HT-29 (cell line): ENCODE data around the gene FGF1. TPM values are rescaled to one million over a fixed set of nuclear protein-coding genes. Genes with fewer than 3 reads are reported as not detected.

Source experiments
- DNase-seq: peaks from one replicate; pipeline ENCODE4 v3.0.0-alpha.2; 2015; ENCODE audit warnings: low spot score
- total RNA-seq: library from RNA; depleted of rRNA; stranded (reverse); fragments of >200 nt; shearing (Covaris generic); gene quantifications from 2 replicates; pipeline ENCODE4 v1.2.3, GENCODE V29; 2014

Gene FGF1
- total RNA-seq, 1 experiment from 2014 or later: not detected

DNA sequence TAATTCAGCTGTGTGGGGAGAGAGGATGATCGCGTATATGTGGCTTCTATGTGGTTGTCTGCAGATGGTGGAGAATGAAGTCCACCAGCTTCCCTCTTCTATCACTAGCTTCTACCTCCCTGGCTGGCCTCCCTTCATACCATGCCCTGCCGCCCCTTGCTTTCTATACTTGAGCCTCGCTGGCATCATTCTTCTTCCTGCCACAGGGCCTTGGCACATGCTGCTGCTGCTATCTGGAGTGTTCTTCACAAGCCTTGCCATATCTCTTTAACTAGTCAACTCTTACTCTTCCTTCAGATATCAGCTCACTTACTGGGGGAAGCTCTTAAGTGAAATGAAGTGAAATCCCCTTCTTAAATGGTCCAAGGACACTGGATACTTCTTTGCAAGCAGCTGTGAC is 100.4 kb downstream of the FGF1 start:
- DNase-seq: no peak

GRCh38 chr5:142584891-142585290 is 101.0 kb downstream of the FGF1 start:
- DNase-seq: no peak

- no peak for DNase-seq
These were observed 107.6 kb downstream of the FGF1 start for GRCh38 chr5:142578161-142578830.

DNA sequence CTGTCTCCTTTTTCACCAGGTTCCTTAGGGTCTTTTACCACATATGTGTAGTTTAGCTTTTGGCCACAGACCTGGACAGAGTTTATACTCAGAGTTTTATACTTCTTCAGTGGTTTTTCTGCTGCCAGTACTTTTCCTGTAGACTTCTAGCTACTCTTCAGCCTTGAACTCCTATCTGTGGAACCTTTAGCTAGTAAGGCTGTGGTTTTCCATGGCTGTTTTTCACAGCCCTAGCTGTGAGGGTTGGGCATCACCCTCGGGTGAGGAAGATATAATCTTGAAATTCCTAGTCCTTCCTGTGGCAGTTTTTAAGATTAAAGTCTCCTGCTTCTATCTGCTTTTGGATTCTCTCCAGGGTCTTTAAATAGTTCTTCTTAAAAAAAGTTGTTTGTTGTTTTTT is 109.1 kb downstream of the FGF1 start:
- DNase-seq: no peak

DNA sequence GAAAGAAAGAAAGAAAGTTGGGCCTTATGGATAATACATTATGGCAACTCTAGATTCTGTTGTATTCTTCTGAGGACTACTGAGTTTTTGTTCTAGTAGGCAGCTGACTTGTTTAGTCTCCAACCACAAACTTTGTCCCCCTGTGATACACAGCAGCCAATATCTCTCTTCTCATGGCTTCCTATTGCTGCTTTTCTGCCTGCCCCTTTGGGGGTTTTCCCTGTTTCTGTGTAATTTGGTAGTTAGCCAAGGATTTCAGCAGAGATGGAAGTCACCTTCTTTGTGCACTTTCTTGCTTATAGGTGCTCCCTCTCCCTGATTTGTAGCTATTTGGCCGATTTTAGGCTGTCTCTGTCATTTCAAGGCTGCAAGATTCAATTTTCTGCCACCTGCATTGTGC is 109.6 kb downstream of the FGF1 start:
- no peak for DNase-seq

DNA sequence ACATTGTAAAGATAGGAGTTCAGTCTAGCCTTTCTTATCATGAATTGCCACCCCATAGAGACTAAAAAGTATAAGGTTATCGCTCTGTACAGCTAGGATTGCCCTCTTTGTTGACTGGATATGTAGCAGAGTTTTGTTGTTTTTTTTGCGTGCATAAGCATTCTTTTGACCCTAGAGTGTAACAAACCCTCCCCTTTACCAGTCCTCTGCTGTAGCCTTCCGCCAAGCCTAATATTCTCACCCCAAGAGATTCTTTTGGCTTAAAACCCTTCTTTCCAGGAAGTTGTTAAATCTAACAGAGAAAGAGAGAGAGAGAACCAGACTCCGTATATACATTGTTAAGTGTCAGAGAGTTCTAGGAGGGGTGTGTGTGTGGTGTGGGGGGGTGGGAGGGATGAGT is 113.9 kb downstream of the FGF1 start:
- DNase-seq: no peak

GRCh38 chr5:142571371-142571770 is 114.5 kb downstream of the FGF1 start:
- no peak for DNase-seq

DNA sequence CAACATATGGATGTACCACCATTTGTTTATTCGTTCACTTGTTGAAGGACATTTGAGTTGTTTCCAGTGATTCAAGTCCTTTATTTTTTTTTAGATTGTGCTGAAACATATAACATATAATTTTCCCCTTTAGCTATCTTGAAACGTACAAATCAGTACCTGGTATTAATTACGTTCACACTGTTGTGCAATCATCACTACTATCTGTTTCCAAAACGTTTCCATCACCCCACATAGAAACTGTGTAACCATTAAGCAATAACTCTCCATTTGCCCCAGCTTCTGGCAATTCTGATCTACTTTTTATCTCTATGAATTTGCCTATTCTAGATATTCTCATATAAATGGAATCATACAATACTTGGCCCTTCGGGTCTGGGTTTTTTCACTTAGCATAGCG is 116.0 kb downstream of the FGF1 start:
- no peak for DNase-seq

- no peak for DNase-seq
These were observed 116.9 kb downstream of the FGF1 start for GRCh38 chr5:142568996-142569335.

DNA sequence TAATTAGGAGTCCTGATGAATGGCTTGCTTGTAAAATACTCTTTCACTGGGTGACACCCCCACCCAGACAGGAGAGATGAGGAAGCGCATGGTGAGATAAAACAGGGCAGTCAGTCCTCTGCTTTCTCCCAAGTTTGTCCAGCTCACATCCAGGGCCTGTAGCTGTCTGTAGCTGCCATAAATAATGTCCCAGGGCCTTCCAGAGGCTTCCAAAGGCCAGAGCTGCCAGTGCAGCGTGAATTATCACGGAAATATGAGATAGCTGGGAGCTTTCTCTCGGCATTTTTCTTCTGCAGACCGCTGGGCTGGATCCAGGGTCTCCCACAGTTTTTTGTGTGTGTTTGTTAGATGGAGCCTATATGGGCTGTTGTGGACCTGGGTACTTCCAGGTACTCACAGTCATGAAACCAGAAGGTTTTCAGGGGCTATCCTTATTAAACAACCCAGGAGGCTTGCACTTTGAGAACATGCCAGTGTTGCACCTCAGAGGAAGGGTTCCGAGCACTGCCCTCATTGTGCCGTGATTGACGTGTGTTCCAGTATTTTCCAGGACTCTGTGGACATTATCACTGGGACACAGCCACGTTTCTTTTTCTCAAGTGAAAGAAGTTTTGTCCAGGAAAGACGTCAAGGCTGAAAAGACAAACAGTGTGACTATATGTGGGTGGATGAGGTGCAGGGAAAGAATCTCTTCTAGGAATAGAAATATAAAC is 117.5 kb downstream of the FGF1 start:
- no peak for DNase-seq

DNA sequence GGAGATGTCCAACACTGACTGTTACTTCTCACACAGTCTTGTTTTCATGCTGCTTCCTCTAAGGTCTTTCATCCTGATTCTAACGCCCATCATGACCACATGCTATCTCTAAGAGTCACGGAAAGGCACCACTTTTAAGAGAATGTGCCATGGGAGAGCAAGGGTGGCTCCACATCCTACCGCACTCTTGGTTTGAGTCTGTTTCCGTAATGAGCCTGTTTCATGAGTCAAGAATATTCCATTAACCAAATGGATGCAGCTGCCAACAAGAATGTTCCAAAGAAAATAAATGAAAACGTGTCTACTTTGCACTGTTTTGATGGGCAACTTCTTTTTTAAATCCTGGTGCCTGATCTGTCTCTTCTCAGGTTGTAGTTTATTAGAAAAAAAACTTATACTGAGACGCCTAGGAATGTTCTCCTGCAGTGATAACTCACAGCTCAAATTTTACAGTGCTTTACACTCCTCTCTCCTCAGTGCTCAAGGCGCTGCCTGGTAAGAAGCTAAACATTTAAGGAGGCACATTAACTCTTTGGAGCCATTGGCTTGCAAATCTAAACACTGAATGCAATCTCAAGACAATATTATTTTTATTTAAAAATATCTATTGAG is 124.3 kb downstream of the FGF1 start:
- DNase-seq: no peak

DNA sequence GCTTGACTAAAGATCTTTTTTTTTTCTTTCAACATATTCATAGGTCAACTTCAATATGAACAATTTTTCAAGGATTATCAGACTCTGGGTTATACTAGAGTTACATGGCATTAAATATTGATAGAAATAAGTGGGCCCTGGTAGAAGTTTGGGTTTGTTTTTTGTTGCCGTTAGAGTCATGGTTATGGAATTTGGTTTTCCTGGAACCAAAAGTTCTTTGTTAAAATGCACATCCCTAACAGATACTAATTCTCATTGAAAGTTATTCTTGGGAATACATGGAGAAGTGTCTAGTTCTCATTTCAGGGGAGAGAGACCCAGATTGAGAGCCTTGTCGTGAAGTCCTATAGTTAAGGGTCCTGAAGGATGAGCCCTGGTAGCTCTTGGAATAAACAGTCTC is 124.9 kb downstream of the FGF1 start:
- DNase-seq: no peak

GRCh38 chr5:142552107-142552506 is 133.8 kb downstream of the FGF1 start:
- DNase-seq: no peak

DNA sequence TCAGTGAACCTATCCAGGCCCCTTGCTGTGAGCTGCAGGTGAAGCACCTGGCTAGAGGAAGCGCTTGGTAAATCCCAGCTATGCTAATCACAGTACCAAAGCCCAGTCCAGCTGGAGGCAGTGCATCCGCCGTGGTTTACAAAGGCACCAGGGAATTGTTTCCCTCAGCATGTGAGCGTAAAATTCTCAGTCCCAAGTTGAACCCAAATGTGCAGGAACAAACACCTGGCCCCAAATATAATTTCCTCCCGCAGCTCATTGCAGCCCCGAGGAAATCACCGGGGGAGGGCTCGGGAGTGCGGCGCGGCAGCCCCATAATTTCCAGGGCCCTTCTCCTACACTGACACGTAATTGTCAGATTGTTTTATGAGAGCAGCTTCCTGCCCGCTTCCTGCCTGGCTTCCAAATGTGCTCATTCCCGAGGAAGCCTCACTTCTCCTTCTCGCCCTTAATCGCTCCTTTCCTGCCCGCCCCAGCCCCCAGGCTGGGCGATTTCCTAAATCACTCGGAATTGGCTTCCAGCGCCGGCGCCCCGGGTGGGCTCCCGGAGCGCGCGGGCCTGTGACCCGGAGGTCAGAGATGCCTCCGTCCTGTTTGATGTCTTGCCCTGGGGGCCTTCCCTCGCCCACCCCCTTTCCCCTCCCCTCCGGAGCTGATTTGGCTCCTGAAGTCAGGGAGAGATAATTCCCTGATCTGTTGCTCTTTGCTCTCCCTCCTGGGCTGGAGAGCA is 134.4 kb downstream of the FGF1 start:
- DNase-seq: peak; percentile 51

- DNase-seq: no peak
These were observed 135.4 kb downstream of the FGF1 start for GRCh38 chr5:142550471-142550870.

DNA sequence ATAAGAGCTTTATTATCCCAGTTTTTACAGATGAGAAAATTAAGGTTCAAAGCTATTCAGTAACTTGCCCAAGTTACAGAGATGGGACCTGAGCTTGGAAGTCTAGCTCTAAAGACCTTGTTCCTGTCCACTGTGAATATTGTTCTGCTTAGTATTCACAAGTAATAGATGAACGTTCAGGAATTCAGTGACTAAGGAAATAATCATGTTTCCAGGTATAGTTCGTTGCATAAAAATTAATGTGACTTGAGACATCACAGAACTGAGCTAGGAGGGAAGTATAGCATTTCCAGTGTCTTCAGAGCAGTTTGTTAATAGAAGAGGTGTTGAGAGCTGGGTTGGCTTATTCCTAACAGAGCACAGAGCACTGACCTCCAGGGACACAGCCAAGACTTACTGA is 136.1 kb downstream of the FGF1 start:
- no peak for DNase-seq

- DNase-seq: peak; percentile 95
These were observed 137.1 kb downstream of the FGF1 start for GRCh38 chr5:142548739-142549275.

GRCh38 chr5:142547445-142548380 is 138.2 kb downstream of the FGF1 start:
- DNase-seq: no peak

DNA sequence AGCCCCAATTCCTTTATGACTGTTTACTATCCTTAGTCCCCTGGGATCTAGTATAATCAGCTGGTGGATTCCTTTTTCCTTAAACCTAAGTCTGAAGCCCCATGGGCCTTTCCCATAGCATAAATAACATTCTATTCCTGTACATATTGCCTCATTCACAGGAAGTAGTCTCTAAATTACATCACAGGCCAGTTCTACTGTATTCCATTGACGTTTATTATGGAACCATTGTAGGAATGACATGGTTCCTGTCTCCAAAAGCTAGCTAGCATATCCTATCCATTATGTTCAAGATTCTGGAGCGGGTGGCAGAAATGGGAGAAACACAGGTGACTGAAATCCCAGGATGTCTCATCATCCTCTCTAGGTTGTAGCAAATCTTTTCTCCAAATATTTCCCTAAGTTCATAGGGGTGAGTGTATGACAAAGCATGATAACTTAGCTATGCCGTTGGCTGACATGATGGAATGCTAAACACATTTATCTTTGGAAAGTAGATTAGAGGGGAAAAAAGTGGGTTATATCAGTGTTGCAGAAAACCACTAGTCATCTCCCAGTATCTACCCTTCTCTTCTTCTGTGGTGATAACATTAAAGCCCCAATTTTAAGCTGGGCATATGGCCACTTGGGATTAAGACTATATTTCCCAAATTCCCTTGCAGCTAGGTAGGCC is 140.1 kb downstream of the FGF1 start:
- no peak for DNase-seq

DNA sequence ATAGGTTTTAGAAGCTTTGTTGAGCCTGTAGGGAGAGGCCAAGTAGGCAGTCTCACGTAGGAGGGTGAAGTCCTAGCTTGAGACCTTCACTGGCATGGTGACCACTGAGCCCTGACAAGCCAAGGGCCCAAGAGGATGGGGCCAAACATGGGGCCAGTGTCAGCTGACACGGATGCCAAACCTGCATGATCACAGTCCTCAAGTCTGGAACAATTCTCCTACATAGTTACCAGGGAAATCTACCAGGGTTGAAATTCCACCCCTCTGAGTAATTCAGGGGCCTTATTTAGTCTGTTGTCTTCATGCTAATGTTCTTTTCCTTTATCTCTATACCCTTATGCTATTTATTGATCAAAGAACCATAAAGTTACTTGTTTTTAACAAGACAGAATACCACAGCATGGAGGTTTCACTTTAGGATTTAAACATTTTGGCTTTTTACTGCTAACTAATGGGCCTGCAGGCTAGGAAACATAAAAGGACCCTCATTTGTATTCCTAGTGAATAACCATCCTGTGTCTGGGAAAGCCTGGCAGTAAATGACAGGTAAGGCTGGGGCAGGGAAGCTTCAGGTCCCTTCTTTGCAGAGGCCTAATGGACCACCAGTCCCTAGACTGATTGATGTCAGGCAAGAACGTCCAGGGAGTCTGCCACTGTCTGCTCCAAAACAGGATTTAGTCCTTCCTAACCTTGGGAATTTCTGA is 140.8 kb downstream of the FGF1 start:
- DNase-seq: no peak
